Measurements from ENCODE around the gene MSLN.

The MSLN gene

GRCh38 chr16:795580-796229 is 35.2 kb downstream of the MSLN start:
- TF ChIP-seq CTCF (conservative IDR thresholded peaks at IDR 0.05; ENCODE audit: low read depth, low read length): no peak
- DNase-seq (ENCODE audit: low read depth): no peak
- no peak overlapping the region for H3K4me3 ChIP-seq (ENCODE audit: low read length)

DNA sequence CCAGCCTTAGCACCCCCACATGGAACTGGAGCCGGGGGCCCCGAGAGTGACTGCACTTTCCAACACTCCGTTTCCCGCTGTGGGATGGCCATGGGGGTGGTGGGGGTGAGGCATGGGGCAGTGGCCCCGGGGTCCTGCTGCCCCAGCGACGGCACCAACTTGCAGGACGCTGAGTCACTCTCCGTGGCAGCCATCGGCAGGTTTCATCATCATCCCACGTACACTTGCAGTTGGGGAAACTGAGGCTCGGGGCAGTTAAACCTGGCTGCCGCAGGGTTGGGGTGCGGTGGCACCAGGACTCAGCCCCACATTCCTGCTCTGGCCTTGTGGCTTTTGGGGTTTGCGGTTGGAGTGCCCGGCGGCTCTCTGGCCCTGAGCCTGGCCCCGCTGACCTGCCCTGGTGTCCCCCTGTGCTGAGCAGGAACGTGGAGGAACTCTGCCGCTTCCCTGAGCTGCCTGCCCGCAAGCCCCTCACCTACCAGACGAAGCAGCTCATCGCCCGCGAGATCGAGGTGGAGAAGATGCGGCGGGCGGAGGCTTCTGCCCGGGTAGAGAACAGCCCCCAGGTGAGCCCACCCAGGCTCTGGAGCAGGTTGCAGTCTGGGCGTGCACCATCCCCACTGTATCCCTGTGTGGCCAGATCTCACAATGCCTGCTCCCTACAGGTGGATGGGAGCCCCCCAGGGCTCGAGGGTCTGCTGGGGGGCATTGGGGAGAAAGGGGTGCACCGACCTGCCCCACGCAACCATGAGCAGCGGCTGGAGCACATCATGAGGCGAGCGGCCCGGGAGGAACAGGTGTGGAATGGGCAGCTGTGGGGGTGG is 36.0 kb downstream of the MSLN start:
- no peak overlapping the region for H3K4me3 ChIP-seq (ENCODE audit: low read length)
- DNase-seq (ENCODE audit: low read depth): no peak
- no peak for TF ChIP-seq CTCF (conservative IDR thresholded peaks at IDR 0.05; ENCODE audit: low read depth, low read length)

- H3K4me3 ChIP-seq (ENCODE audit: low read length): no peak overlapping the region
- TF ChIP-seq CTCF (conservative IDR thresholded peaks at IDR 0.05; ENCODE audit: low read depth, low read length): no peak
- no peak for DNase-seq (ENCODE audit: low read depth)
Measured at GRCh38 chr16:797120-797420, 36.5 kb downstream of the MSLN start.

DNA sequence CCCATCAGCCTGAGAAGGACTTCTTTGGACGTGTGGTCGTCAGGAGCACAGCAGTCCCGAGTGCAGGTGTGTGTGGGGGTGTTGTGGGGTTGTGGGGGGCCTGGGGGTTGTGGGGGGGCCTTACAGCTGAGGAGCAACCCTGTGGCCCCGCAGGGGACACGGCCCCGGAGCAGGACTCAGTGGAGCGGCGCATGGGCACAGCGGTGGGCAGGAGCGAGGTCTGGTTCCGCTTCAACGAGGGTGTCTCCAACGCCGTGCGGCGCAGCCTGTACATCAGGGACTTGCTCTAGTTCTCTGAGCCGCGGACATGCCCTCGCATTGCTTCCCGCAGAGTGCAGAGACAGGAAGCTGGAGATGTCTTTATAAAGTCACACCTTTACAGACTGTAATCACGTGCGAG is 37.2 kb downstream of the MSLN start:
- TF ChIP-seq CTCF (conservative IDR thresholded peaks at IDR 0.05; ENCODE audit: low read depth, low read length): no peak
- no peak for DNase-seq (ENCODE audit: low read depth)
- H3K4me3 ChIP-seq (ENCODE audit: low read length): no peak overlapping the region

DNA sequence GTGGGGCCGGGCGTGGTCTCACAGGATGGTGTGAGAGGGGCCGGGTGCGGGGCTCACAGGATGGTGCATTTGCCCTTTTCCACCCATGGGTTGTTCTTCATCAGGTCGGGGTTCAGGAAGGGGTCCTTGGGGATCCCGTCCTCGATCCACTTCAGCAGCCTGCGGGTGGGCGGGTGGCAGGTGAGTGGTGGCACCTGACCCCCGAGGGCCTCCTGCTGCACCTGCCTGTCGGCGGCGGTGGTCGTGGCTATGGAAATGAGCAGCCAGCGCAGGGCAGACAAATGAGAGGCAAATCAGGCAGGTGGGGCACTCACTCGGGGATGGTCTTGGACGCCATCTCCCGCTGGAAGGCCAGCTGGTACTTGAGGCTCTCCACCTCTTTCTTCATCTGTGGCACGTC is 38.1 kb downstream of the MSLN start:
- no peak overlapping the region for H3K4me3 ChIP-seq (ENCODE audit: low read length)
- no peak for TF ChIP-seq CTCF (conservative IDR thresholded peaks at IDR 0.05; ENCODE audit: low read depth, low read length)

DNA sequence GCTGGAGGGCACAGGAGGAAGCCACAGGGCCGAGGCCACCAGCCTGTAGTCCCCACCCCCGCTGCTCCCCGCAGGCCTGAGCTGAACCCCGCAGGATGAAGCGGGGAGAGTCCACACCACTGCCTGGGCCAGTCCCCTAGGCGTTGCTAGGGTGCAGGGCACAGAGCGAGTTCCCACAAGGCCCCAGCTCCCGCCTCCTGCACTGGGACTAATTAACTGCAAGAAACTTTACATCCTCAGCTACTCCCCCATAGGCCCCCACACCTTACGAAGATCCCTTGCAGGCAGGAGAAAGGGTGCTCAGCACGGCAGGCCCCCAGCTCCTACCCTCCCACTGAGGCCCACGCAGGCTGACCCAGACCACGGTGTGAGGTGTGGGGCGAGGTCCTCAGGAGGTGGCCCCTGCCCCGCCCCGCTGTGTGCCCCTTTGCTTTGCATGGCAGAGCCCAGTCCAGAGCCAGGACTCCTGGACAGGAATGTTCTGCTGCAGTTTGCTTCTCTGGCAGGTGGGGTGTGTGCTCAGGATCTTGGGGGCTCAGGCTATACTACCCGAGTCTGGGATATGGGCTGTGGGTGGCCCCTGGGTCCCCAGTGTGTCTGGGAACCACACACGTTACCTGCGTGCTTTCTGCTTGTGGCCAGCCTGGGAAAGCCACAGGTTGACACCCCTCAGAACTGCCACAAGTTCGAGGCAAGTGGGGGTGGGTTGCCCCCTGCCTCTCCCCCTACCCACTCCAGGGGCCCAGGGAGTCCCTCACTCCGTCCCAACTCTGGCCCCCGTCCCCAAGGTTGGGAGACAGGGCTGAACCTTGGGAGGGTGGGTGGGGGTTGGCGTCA is 38.8 kb downstream of the MSLN start:
- H3K4me3 ChIP-seq (ENCODE audit: low read length): no peak overlapping the region
- DNase-seq (ENCODE audit: low read depth): no peak
- no peak for TF ChIP-seq CTCF (conservative IDR thresholded peaks at IDR 0.05; ENCODE audit: low read depth, low read length)

More for the DNA sequence above, 38.1 kb downstream of the MSLN start:
- DNase-seq (ENCODE audit: low read depth): no peak

Measured in retinal pigment epithelial cell (primary cell).